T-helper 2 cell treated with Interferon-gamma antibody and Interleukin-4, amounts not matched to agents 5 μg/mL and 100 μg/mL, for 36 hours (primary cell): Measurements from ENCODE around the gene SLC23A2.

Experiments used
- DNase-seq: peaks from one replicate; pipeline ENCODE4 v3.0.0; 2021; ENCODE audit warnings: low spot score
- H3K27ac Mint-ChIP-seq: one replicate; pipeline ENCODE4 v1.8.0; 2021; ENCODE audit warnings: mild to moderate bottlenecking, mixed read lengths
- H3K27me3 Mint-ChIP-seq: one replicate; pipeline ENCODE4 v1.8.0; 2021; ENCODE audit warnings: low read depth, mixed read lengths
- H3K36me3 Mint-ChIP-seq: one replicate; pipeline ENCODE4 v1.8.0; 2021; ENCODE audit warnings: low read depth, mixed read lengths
- H3K4me1 Mint-ChIP-seq: one replicate; pipeline ENCODE4 v1.8.0; 2021; ENCODE audit warnings: low read depth, mixed read lengths
- H3K4me3 Mint-ChIP-seq: one replicate; pipeline ENCODE4 v1.8.0; 2022; ENCODE audit warnings: mild to moderate bottlenecking, moderate library complexity, mixed read lengths
- H3K9me3 Mint-ChIP-seq: one replicate; pipeline ENCODE4 v1.8.0; 2021; ENCODE audit warnings: mixed read lengths

SLC23A2 gene

GRCh38 chr20:4830259-4830658 lies 171.1 kb downstream of the SLC23A2 start:
- Mint-ChIP-seq H3K27me3 (no peaks in the 10 kb centered on the region), H3K27ac (no peak overlapping the region), H3K4me1 (no peaks in the 10 kb centered on the region), H3K4me3 (no peak overlapping the region), H3K9me3 (no peaks in the 10 kb centered on the region), H3K36me3 (no peaks in the 10 kb centered on the region)
- no peak for DNase-seq

- Mint-ChIP-seq H3K27me3 (no peaks in the 10 kb centered on the region), H3K4me1 (peaks cover 2% of the 10 kb centered on the region), H3K4me3 (no peak overlapping the region), H3K27ac (no peak overlapping the region), H3K36me3 (no peaks in the 10 kb centered on the region), H3K9me3 (no peaks in the 10 kb centered on the region)
- no peak for DNase-seq
Observed at GRCh38 chr20:4829514-4830215, 171.6 kb downstream of the SLC23A2 start.

GRCh38 chr20:4828830-4829513 lies 172.3 kb downstream of the SLC23A2 start:
- Mint-ChIP-seq H3K27me3 (no peaks in the 10 kb centered on the region), H3K27ac (no peak overlapping the region), H3K9me3 (no peaks in the 10 kb centered on the region), H3K36me3 (no peaks in the 10 kb centered on the region), H3K4me3 (no peak overlapping the region), H3K4me1 (peaks cover 6% of the 10 kb centered on the region)
- DNase-seq, result no peak

GRCh38 chr20:4821590-4821989 lies 179.7 kb downstream of the SLC23A2 start:
- Mint-ChIP-seq H3K36me3 (peaks cover 43% of the 10 kb centered on the region), H3K27ac (peak overlapping the region; percentile 68), H3K27me3 (no peaks in the 10 kb centered on the region), H3K4me1 (peaks cover 26% of the 10 kb centered on the region), H3K4me3 (peak overlapping the region; percentile 90), H3K9me3 (no peaks in the 10 kb centered on the region)
- no peak for DNase-seq

GRCh38 chr20:4820806-4821518 lies 180.3 kb downstream of the SLC23A2 start:
- Mint-ChIP-seq H3K9me3 (no peaks in the 10 kb centered on the region), H3K4me3 (peak overlapping the region; percentile 90), H3K36me3 (peaks cover 46% of the 10 kb centered on the region), H3K27me3 (no peaks in the 10 kb centered on the region), H3K4me1 (peaks cover 26% of the 10 kb centered on the region), H3K27ac (no peak overlapping the region)
- no peak for DNase-seq

- no peaks in the 10 kb centered on the region for H3K9me3 Mint-ChIP-seq
- H3K4me3 Mint-ChIP-seq, result no peak overlapping the region
- peaks cover 36% of the 10 kb centered on the region for H3K4me1 Mint-ChIP-seq
- H3K27ac Mint-ChIP-seq, result no peak overlapping the region
- H3K36me3 Mint-ChIP-seq, result peaks cover 51% of the 10 kb centered on the region
- no peak for DNase-seq
- no peaks in the 10 kb centered on the region for H3K27me3 Mint-ChIP-seq
Observed at GRCh38 chr20:4819901-4820300, 181.4 kb downstream of the SLC23A2 start.

- DNase-seq, result no peak
- Mint-ChIP-seq H3K27ac (no peak overlapping the region), H3K36me3 (peaks cover 61% of the 10 kb centered on the region), H3K4me3 (no peak overlapping the region), H3K9me3 (no peaks in the 10 kb centered on the region), H3K27me3 (no peaks in the 10 kb centered on the region), H3K4me1 (peaks cover 52% of the 10 kb centered on the region)
Observed at GRCh38 chr20:4817230-4817671, 184.1 kb downstream of the SLC23A2 start.

GRCh38 chr20:4815628-4816027 lies 185.7 kb downstream of the SLC23A2 start:
- H3K36me3 Mint-ChIP-seq, result peaks cover 46% of the 10 kb centered on the region
- no peak for DNase-seq
- H3K9me3 Mint-ChIP-seq, result no peaks in the 10 kb centered on the region
- no peaks in the 10 kb centered on the region for H3K27me3 Mint-ChIP-seq
- peak overlapping the region; percentile 99 for H3K27ac Mint-ChIP-seq
- peaks cover 57% of the 10 kb centered on the region for H3K4me1 Mint-ChIP-seq
- H3K4me3 Mint-ChIP-seq, result peak overlapping the region; percentile 93

GRCh38 chr20:4814696-4815252 lies 186.5 kb downstream of the SLC23A2 start:
- no peaks in the 10 kb centered on the region for H3K27me3 Mint-ChIP-seq
- peak; percentile 60 for DNase-seq
- H3K4me1 Mint-ChIP-seq, result peaks cover 60% of the 10 kb centered on the region

GRCh38 chr20:4813863-4814695 lies 187.2 kb downstream of the SLC23A2 start:
- Mint-ChIP-seq H3K27ac (peak overlapping the region; percentile 99), H3K36me3 (peaks cover 45% of the 10 kb centered on the region), H3K4me1 (peaks cover 65% of the 10 kb centered on the region), H3K9me3 (no peaks in the 10 kb centered on the region), H3K4me3 (peak overlapping the region; percentile 93), H3K27me3 (no peaks in the 10 kb centered on the region)
- peak; percentile 71 for DNase-seq

More at GRCh38 chr20:4814696-4815252, 186.5 kb downstream of the SLC23A2 start:
- Mint-ChIP-seq H3K9me3 (no peaks in the 10 kb centered on the region), H3K4me3 (peak overlapping the region; percentile 93), H3K27ac (peak overlapping the region; percentile 99), H3K36me3 (peaks cover 42% of the 10 kb centered on the region)

- DNase-seq, result no peak
- H3K4me3 Mint-ChIP-seq, result peak overlapping the region; percentile 93
- peak overlapping the region; percentile 99 for H3K27ac Mint-ChIP-seq
- peaks cover 67% of the 10 kb centered on the region for H3K4me1 Mint-ChIP-seq
- peaks cover 39% of the 10 kb centered on the region for H3K36me3 Mint-ChIP-seq
- no peaks in the 10 kb centered on the region for H3K9me3 Mint-ChIP-seq
- no peaks in the 10 kb centered on the region for H3K27me3 Mint-ChIP-seq
Observed at GRCh38 chr20:4813076-4813862, 188.0 kb downstream of the SLC23A2 start.

GRCh38 chr20:4812641-4813075 lies 188.7 kb downstream of the SLC23A2 start:
- peaks cover 38% of the 10 kb centered on the region for H3K36me3 Mint-ChIP-seq
- no peak for DNase-seq
- H3K27me3 Mint-ChIP-seq, result no peaks in the 10 kb centered on the region
- no peaks in the 10 kb centered on the region for H3K9me3 Mint-ChIP-seq
- peaks cover 68% of the 10 kb centered on the region for H3K4me1 Mint-ChIP-seq
- peak overlapping the region; percentile 93 for H3K4me3 Mint-ChIP-seq
- H3K27ac Mint-ChIP-seq, result peak overlapping the region; percentile 99
